Activated effector memory CD4-positive, alpha-beta T cell treated with Interleukin-2 at 50 U/mL for 16 hours (primary cell): ENCODE measurements around the gene IDUA.
"Not testable (repeated sequence)": the region's sequence is repeated elsewhere in the genome, so short reads cannot be mapped to it uniquely, and the experiment has no call there.

ENCODE experiments used
- DNase-seq: peaks from one replicate; pipeline ENCODE4 v3.0.0-alpha.2; 2020

The IDUA gene

GRCh38 chr4:1033840-1034551 lies 47.2 kb downstream of the IDUA start:
- DNase-seq, result no peak

GRCh38 chr4:1035510-1035909 lies 48.7 kb downstream of the IDUA start:
- DNase-seq, result no peak

GRCh38 chr4:1036095-1036494 lies 49.3 kb downstream of the IDUA start:
- DNase-seq, result no peak

- no peak for DNase-seq
Observed at GRCh38 chr4:1036976-1037810, 50.3 kb downstream of the IDUA start.

- DNase-seq, result no peak
Observed at GRCh38 chr4:1038948-1039492, 52.2 kb downstream of the IDUA start.

GRCh38 chr4:1039493-1040343 lies 52.9 kb downstream of the IDUA start:
- DNase-seq, result no peak

GRCh38 chr4:1040344-1041146 lies 53.7 kb downstream of the IDUA start:
- no peak for DNase-seq

GRCh38 chr4:1041147-1041935 lies 54.5 kb downstream of the IDUA start:
- DNase-seq, result no peak

GRCh38 chr4:1041936-1042330 lies 55.1 kb downstream of the IDUA start:
- DNase-seq, result no peak

GRCh38 chr4:1042352-1043055 lies 55.7 kb downstream of the IDUA start:
- DNase-seq, result no peak

- no peak for DNase-seq
Observed at GRCh38 chr4:1043162-1043561, 56.3 kb downstream of the IDUA start.

GRCh38 chr4:1043651-1044468 lies 57.0 kb downstream of the IDUA start:
- no peak for DNase-seq

GRCh38 chr4:1044469-1045192 lies 57.8 kb downstream of the IDUA start:
- no peak for DNase-seq

GRCh38 chr4:1045193-1045594 lies 58.4 kb downstream of the IDUA start:
- DNase-seq, result no peak

GRCh38 chr4:1045595-1046201 lies 58.9 kb downstream of the IDUA start:
- no peak for DNase-seq

GRCh38 chr4:1046581-1047011 lies 59.8 kb downstream of the IDUA start:
- DNase-seq, result not testable (repeated sequence)

GRCh38 chr4:1047106-1047975 lies 60.5 kb downstream of the IDUA start:
- no peak for DNase-seq
